ENCODE measurements around the gene CAPNS2.

The CAPNS2 gene

DNA sequence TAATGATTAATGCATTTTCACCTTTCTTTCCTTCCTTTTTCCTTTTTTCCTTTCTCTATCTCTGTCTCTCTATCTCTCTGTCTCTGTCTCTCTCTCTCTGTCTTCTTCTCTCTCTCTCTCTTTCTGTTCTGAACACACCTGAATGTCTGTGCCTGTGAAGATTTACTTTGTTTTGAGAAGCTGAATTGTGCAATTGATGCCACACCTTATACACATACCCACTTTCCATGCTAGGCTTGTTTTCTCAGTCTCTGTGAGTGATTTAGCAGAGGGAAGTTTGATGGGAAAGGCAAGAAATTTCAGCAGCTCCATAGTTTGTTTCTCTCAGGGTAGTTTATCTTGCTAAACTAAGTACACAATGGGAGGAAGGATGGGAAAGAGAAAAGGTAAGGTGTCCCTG lies 9.3 kb upstream of the CAPNS2 start:
- no peaks in the 10 kb centered on the region for H3K4me1 ChIP-seq
- H3K4me3 ChIP-seq (ENCODE audit: low read depth, low read length): no peak overlapping the region
- TF ChIP-seq, protein P1, sequence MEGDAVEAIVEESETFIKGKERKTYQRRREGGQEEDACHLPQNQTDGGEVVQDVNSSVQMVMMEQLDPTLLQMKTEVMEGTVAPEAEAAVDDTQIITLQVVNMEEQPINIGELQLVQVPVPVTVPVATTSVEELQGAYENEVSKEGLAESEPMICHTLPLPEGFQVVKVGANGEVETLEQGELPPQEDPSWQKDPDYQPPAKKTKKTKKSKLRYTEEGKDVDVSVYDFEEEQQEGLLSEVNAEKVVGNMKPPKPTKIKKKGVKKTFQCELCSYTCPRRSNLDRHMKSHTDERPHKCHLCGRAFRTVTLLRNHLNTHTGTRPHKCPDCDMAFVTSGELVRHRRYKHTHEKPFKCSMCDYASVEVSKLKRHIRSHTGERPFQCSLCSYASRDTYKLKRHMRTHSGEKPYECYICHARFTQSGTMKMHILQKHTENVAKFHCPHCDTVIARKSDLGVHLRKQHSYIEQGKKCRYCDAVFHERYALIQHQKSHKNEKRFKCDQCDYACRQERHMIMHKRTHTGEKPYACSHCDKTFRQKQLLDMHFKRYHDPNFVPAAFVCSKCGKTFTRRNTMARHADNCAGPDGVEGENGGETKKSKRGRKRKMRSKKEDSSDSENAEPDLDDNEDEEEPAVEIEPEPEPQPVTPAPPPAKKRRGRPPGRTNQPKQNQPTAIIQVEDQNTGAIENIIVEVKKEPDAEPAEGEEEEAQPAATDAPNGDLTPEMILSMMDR (IDR thresholded peaks at IDR 0.05): no peak
- H3K79me2 ChIP-seq: no peaks in the 10 kb centered on the region
- H3K9me3 ChIP-seq (ENCODE audit: control insufficient read depth, low read length): no peaks in the 10 kb centered on the region
- no peak overlapping the region for H3K9ac ChIP-seq
- H2AFZ ChIP-seq: no peak overlapping the region
- no peaks in the 10 kb centered on the region for H3K27me3 ChIP-seq (ENCODE audit: control insufficient read depth, insufficient read depth, low read length)
- no peaks in the 10 kb centered on the region for H3K36me3 ChIP-seq (ENCODE audit: control insufficient read depth, insufficient read depth, low read length)
- H3K4me2 ChIP-seq (ENCODE audit: low read length): no peak overlapping the region
- no peak overlapping the region for H3K27ac ChIP-seq

DNA sequence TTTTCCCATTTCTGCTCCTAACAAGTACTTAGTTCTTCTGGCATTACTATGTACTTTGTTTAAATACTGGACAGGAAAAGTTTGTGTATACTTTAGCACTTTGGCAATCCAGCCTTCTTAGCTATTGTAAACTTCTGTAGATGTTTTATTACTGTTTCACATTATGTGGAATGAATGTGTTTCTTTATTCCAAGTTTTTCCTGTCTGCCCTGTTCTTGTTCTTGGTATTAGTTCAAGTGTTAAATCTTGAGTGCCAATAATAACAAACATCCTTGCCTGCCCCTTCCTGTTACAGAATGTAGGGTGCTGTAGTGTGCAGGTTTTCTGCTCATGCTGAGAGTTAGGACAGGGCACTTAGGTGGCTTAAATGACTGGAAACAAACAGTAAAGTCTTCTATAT lies 7.3 kb upstream of the CAPNS2 start:
- no peak overlapping the region for H3K27ac ChIP-seq
- no peaks in the 10 kb centered on the region for H3K4me1 ChIP-seq
- H3K27me3 ChIP-seq (ENCODE audit: control insufficient read depth, insufficient read depth, low read length): no peaks in the 10 kb centered on the region

DNA sequence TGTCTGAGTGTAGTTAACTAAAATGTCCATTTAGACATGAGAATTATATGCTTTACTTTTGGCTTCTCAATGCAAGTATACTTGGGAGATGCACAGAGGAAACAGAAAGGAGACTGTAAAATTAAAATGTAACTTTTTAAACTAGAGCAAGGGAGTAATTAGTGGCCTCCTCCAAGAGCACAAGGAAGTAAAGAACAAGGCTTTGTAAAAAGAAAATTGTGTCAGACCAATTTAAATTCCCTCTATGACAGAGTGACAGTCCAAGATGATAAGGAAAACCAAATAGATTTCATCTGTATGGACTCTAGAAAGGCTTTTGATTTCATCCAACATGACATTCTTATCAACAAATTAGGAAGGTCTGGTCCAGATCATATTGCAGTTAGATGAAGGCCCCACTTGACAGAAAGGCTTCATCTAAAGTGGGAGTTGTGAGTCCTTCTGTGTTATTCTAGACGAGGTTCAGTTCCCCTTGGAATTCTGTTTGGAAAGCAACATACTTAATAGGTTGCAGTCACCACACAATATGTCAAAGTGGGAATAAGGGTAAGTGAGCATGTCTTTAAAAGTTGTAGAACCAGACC lies 6.5 kb upstream of the CAPNS2 start:
- Histone ChIP-seq H3K4me3 (ENCODE audit: low read depth, low read length) (no peak overlapping the region), H3K27ac (no peak overlapping the region), H3K36me3 (ENCODE audit: control insufficient read depth, insufficient read depth, low read length) (no peaks in the 10 kb centered on the region), H3K4me2 (ENCODE audit: low read length) (no peak overlapping the region), H2AFZ (no peak overlapping the region), H3K27me3 (ENCODE audit: control insufficient read depth, insufficient read depth, low read length) (no peaks in the 10 kb centered on the region), H3K4me1 (no peaks in the 10 kb centered on the region), H3K9me3 (ENCODE audit: control insufficient read depth, low read length) (no peaks in the 10 kb centered on the region), H3K79me2 (no peaks in the 10 kb centered on the region), H3K9ac (no peak overlapping the region)
- TF ChIP-seq, protein P1 (IDR thresholded peaks at IDR 0.05): no peak

More for the DNA sequence above, 7.3 kb upstream of the CAPNS2 start:
- Histone ChIP-seq H3K4me3 (ENCODE audit: low read depth, low read length) (no peak overlapping the region), H3K36me3 (ENCODE audit: control insufficient read depth, insufficient read depth, low read length) (no peaks in the 10 kb centered on the region), H3K9me3 (ENCODE audit: control insufficient read depth, low read length) (no peaks in the 10 kb centered on the region), H3K9ac (no peak overlapping the region), H3K4me2 (ENCODE audit: low read length) (no peak overlapping the region), H2AFZ (no peak overlapping the region), H3K79me2 (no peaks in the 10 kb centered on the region)
- TF ChIP-seq, protein P1 (IDR thresholded peaks at IDR 0.05): no peak

DNA sequence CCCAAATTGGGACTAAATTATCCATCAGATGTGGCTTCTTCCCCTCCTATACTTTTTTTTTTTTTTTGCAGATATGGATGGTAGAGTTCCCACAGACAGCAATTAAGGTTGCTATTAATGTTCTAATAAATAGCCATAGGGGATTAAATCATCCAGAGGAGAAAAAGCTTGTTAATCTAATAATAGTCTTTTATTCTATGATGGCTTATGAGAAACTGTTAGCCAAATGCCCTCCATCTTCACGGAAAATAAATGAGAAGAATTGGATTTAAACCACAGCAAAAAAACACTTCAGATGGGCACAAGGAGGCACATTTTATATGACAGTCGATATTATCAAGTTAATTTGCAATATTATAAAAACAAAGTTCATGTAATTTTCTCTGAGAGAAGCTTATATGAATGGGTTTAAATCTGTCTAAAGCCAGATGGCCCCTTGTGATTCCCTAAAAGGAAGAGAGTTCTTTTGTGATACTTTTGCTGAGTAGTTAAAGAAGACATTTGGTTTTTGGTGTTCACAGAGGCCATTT lies 5.1 kb upstream of the CAPNS2 start:
- TF ChIP-seq, protein P1 (IDR thresholded peaks at IDR 0.05): no peak
- no peak overlapping the region for H3K4me3 ChIP-seq (ENCODE audit: low read depth, low read length)
- no peak overlapping the region for H3K27ac ChIP-seq
- H2AFZ ChIP-seq: no peak overlapping the region
- H3K36me3 ChIP-seq (ENCODE audit: control insufficient read depth, insufficient read depth, low read length): no peaks in the 10 kb centered on the region
- no peaks in the 10 kb centered on the region for H3K27me3 ChIP-seq (ENCODE audit: control insufficient read depth, insufficient read depth, low read length)
- no peaks in the 10 kb centered on the region for H3K79me2 ChIP-seq
- no peak overlapping the region for H3K4me2 ChIP-seq (ENCODE audit: low read length)
- H3K9ac ChIP-seq: no peak overlapping the region
- no peaks in the 10 kb centered on the region for H3K4me1 ChIP-seq
- no peaks in the 10 kb centered on the region for H3K9me3 ChIP-seq (ENCODE audit: control insufficient read depth, low read length)

DNA sequence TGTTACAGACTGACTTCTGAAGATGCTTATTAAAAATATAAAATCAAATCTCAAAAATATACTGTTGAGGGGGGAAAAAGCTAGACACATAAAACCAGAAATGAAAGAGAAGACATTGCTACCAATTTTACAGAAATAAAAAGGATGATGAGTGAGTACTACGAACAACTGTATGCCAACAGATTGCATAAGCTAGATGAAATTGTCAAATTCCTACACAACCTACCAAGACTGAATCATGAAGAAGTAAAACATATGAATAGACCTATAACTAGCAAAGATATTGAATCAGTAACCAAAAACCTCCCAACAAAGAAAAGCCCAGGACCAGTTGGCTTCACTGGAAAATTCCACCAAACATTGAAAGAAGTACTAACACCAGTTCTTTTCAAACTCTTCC lies 3.5 kb upstream of the CAPNS2 start:
- Histone ChIP-seq H3K9me3 (ENCODE audit: control insufficient read depth, low read length) (no peaks in the 10 kb centered on the region), H2AFZ (no peak overlapping the region), H3K4me3 (ENCODE audit: low read depth, low read length) (no peak overlapping the region), H3K9ac (no peak overlapping the region), H3K27me3 (ENCODE audit: control insufficient read depth, insufficient read depth, low read length) (no peaks in the 10 kb centered on the region), H3K4me2 (ENCODE audit: low read length) (no peak overlapping the region), H3K4me1 (no peaks in the 10 kb centered on the region), H3K79me2 (no peaks in the 10 kb centered on the region), H3K27ac (no peak overlapping the region), H3K36me3 (ENCODE audit: control insufficient read depth, insufficient read depth, low read length) (no peaks in the 10 kb centered on the region)
- TF ChIP-seq, protein P1 (IDR thresholded peaks at IDR 0.05): no peak

Measured in parathyroid adenoma (tissue), 2 donors.